ENCODE data around the gene GNAI2.

The GNAI2 gene

DNA sequence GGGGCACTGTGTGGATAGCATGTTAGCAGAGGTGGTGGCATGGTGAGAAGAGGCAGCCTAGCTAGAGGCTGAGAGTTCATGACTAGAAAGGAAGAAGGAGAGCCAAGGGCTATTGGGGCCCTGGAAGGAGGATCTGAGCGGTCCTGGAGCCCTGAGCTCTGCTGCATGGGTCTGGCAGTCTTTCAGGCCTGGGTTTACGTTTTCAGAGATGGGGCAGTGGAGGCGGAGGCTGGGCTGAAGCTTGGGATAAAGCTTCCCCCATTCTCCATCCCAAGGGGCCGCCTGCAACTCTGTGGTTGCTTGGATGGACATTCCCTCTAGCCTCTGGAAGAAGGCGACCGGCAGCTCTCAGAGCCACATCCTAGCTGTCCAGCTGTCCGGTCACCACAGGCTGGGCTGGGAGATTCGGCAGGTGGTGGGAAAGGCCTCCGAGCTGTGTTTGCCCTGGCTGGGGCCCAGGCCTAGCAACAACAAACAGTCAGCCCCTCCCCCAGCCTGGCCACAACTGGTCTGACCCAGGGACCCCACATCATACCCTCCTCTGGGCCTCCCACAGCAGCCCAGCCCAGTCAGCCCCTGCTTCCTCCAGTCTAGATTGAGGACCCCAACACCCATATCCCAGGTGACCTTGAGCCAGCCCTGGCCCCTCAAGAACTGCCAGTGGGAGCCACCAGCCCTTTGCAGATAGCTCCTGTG lies 32.7 kb upstream of the GNAI2 start:
- no peaks in the 10 kb centered on the region for H3K9me2 ChIP-seq (replicated peaks; ENCODE audit: low read depth, low read length)
- H3K9me3 ChIP-seq (ENCODE audit: insufficient read depth, low read depth, low read length), result no peaks in the 10 kb centered on the region
- no peaks in the 10 kb centered on the region for H3K36me3 ChIP-seq (ENCODE audit: insufficient read depth, low read length)
- no peak overlapping the region for H2AFZ ChIP-seq (ENCODE audit: low read length)
- TF ChIP-seq EZH2phosphoT487 (IDR thresholded peaks at IDR 0.05; ENCODE audit: borderline replicate concordance), result no peak
- no peak overlapping the region for H3K4me2 ChIP-seq (ENCODE audit: low read depth, low read length, poor library complexity, severe bottlenecking)
- no peaks in the 10 kb centered on the region for H3K27me3 ChIP-seq (ENCODE audit: insufficient read depth, low read length, poor library complexity, severe bottlenecking)
- no peaks in the 10 kb centered on the region for H3K79me2 ChIP-seq (ENCODE audit: insufficient read depth, low read length)
- no peak overlapping the region for H3K4me3 ChIP-seq (ENCODE audit: low read length, poor library complexity, severe bottlenecking)
- H4K20me1 ChIP-seq (ENCODE audit: insufficient read depth, low read length, poor library complexity, severe bottlenecking), result no peaks in the 10 kb centered on the region
- H3F3A ChIP-seq (ENCODE audit: low read depth), result no peaks in the 10 kb centered on the region
- no peak overlapping the region for H3K9ac ChIP-seq (ENCODE audit: low read depth, low read length, poor library complexity, severe bottlenecking)
- H3K4me1 ChIP-seq (ENCODE audit: insufficient read depth, low read length, poor library complexity, severe bottlenecking), result no peaks in the 10 kb centered on the region

- H3K4me2 ChIP-seq (ENCODE audit: low read depth, low read length, poor library complexity, severe bottlenecking), result peak overlapping the region; percentile 65
- no peak overlapping the region for H3K4me3 ChIP-seq (ENCODE audit: low read length, poor library complexity, severe bottlenecking)
- no peaks in the 10 kb centered on the region for H3K27me3 ChIP-seq (ENCODE audit: insufficient read depth, low read length, poor library complexity, severe bottlenecking)
- H2AFZ ChIP-seq (ENCODE audit: low read length), result peak overlapping the region; percentile 87; the same call in 1 of the 2 replicates
- no peaks in the 10 kb centered on the region for H3K9me3 ChIP-seq (ENCODE audit: insufficient read depth, low read depth, low read length)
- H3K79me2 ChIP-seq (ENCODE audit: insufficient read depth, low read length), result no peaks in the 10 kb centered on the region
- no peaks in the 10 kb centered on the region for H3K4me1 ChIP-seq (ENCODE audit: insufficient read depth, low read length, poor library complexity, severe bottlenecking)
- H3F3A ChIP-seq (ENCODE audit: low read depth), result no peaks in the 10 kb centered on the region
- no peaks in the 10 kb centered on the region for H3K36me3 ChIP-seq (ENCODE audit: insufficient read depth, low read length)
- H3K9me2 ChIP-seq (replicated peaks; ENCODE audit: low read depth, low read length), result no peaks in the 10 kb centered on the region
- H3K9ac ChIP-seq (ENCODE audit: low read depth, low read length, poor library complexity, severe bottlenecking), result no peak overlapping the region
- TF ChIP-seq, protein P1, sequence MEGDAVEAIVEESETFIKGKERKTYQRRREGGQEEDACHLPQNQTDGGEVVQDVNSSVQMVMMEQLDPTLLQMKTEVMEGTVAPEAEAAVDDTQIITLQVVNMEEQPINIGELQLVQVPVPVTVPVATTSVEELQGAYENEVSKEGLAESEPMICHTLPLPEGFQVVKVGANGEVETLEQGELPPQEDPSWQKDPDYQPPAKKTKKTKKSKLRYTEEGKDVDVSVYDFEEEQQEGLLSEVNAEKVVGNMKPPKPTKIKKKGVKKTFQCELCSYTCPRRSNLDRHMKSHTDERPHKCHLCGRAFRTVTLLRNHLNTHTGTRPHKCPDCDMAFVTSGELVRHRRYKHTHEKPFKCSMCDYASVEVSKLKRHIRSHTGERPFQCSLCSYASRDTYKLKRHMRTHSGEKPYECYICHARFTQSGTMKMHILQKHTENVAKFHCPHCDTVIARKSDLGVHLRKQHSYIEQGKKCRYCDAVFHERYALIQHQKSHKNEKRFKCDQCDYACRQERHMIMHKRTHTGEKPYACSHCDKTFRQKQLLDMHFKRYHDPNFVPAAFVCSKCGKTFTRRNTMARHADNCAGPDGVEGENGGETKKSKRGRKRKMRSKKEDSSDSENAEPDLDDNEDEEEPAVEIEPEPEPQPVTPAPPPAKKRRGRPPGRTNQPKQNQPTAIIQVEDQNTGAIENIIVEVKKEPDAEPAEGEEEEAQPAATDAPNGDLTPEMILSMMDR (conservative IDR thresholded peaks at IDR 0.05; ENCODE audit: low read length), result no peak
- TF ChIP-seq EZH2phosphoT487 (IDR thresholded peaks at IDR 0.05; ENCODE audit: borderline replicate concordance), result no peak
- no peaks in the 10 kb centered on the region for H4K20me1 ChIP-seq (ENCODE audit: insufficient read depth, low read length, poor library complexity, severe bottlenecking)
These were observed 31.9 kb upstream of the GNAI2 start for GRCh38 chr3:50203809-50204803.

GRCh38 chr3:50204804-50205412 lies 31.1 kb upstream of the GNAI2 start, which contains the start of gene SLC38A3:
TSS of gene SLC38A3 (plus strand) at chr3:50205271. CDS start at chr3:50214200, 8,929 bp downstream.
- H3K27me3 ChIP-seq (ENCODE audit: insufficient read depth, low read length, poor library complexity, severe bottlenecking), result no peaks in the 10 kb centered on the region
- H3K9ac ChIP-seq (ENCODE audit: low read depth, low read length, poor library complexity, severe bottlenecking), result no peak within 1 kb of the TSS

More at GRCh38 chr3:50204804-50205412, 31.1 kb upstream of the GNAI2 start, which contains the start of gene SLC38A3:
- Histone ChIP-seq H3K9me2 (replicated peaks; ENCODE audit: low read depth, low read length) (no peaks in the 10 kb centered on the region), H3K79me2 (ENCODE audit: insufficient read depth, low read length) (no peaks in the 10 kb centered on the region), H3K4me1 (ENCODE audit: insufficient read depth, low read length, poor library complexity, severe bottlenecking) (no peaks in the 10 kb centered on the region), H2AFZ (ENCODE audit: low read length) (peak within 1 kb of the TSS; percentile 87), H4K20me1 (ENCODE audit: insufficient read depth, low read length, poor library complexity, severe bottlenecking) (no peaks in the 10 kb centered on the region), H3F3A (ENCODE audit: low read depth) (no peaks in the 10 kb centered on the region), H3K4me3 (ENCODE audit: low read length, poor library complexity, severe bottlenecking) (peak within 1 kb of the TSS; percentile 55), H3K4me2 (ENCODE audit: low read depth, low read length, poor library complexity, severe bottlenecking) (peak within 1 kb of the TSS; percentile 65), H3K9me3 (ENCODE audit: insufficient read depth, low read depth, low read length) (no peaks in the 10 kb centered on the region), H3K36me3 (ENCODE audit: insufficient read depth, low read length) (no peaks in the 10 kb centered on the region)
- no peak for TF ChIP-seq EZH2phosphoT487 (IDR thresholded peaks at IDR 0.05; ENCODE audit: borderline replicate concordance)
- TF ChIP-seq, protein P1 (conservative IDR thresholded peaks at IDR 0.05; ENCODE audit: low read length), result no peak
